Neural cell (in vitro differentiated cells): ENCODE measurements around the gene ABHD17B. TPM values are rescaled to one million over a fixed set of nuclear protein-coding genes. Genes with fewer than 3 reads are reported as not detected.

Experiments used
- H2AFZ ChIP-seq: fragments of 200-600, 300-800 bp; sonication (generic), shearing (Covaris generic); 2 replicates; pipeline ENCODE4 v1.6.0; 2014; ENCODE audit warnings: low read depth, mild to moderate bottlenecking, antibody characterized with exemption, low read length, moderate library complexity
- H3F3A ChIP-seq: fragments of 200-600 bp; shearing (Covaris generic); 2 replicates; pipeline ENCODE4 v1.6.1; 2016; ENCODE audit warnings: mild to moderate bottlenecking, moderate library complexity, mixed read lengths, antibody characterized with exemption, low read length; ENCODE audit not compliant: insufficient read depth, poor library complexity, severe bottlenecking
- H3K27ac ChIP-seq: fragments of 200-600, 300-800 bp; sonication (generic), shearing (Covaris generic); 2 replicates; pipeline ENCODE4 v1.5.1; 2014; ENCODE audit warnings: mild to moderate bottlenecking, low read length, moderate library complexity
- H3K27me3 ChIP-seq: fragments of 300-800, 200-600 bp; sonication (generic), shearing (Covaris generic); 2 replicates; pipeline ENCODE4 v1.6.0; 2014; ENCODE audit warnings: mild to moderate bottlenecking, low read depth, low read length, moderate library complexity; ENCODE audit not compliant: insufficient read depth
- H3K36me3 ChIP-seq: fragments of 300-800, 200-600 bp; sonication (generic), shearing (Covaris generic); 2 replicates; pipeline ENCODE4 v1.5.1; 2014; ENCODE audit warnings: mild to moderate bottlenecking, antibody characterized with exemption, low read length, moderate library complexity; ENCODE audit not compliant: insufficient read depth
- H3K4me2 ChIP-seq: fragments of 300-800, 200-600 bp; sonication (generic), shearing (Covaris generic); 2 replicates; pipeline ENCODE4 v1.6.0; 2014; ENCODE audit warnings: mild to moderate bottlenecking, low read length
- H3K4me3 ChIP-seq: fragments of 300-800, 200-600 bp; sonication (generic), shearing (Covaris generic); 2 replicates; pipeline ENCODE4 v1.5.1; 2014; ENCODE audit warnings: mild to moderate bottlenecking, low read length, moderate library complexity
- H3K79me2 ChIP-seq: fragments of 200-600 bp; shearing (Covaris generic); replicated peaks from 2 replicates; pipeline ENCODE4 v1.6.0; 2014; ENCODE audit warnings: mild to moderate bottlenecking, low read length, moderate library complexity; ENCODE audit not compliant: insufficient read depth
- H3K9ac ChIP-seq: fragments of 300-800, 200-600 bp; sonication (generic), shearing (Covaris generic); 2 replicates; pipeline ENCODE4 v1.6.1; 2016; ENCODE audit warnings: mild to moderate bottlenecking, low read length, mixed read lengths
- H3K9me2 ChIP-seq: fragments of 200-600 bp; shearing (Covaris generic); 2 replicates; pipeline ENCODE4 v1.6.1; 2016; ENCODE audit warnings: mild to moderate bottlenecking, low read length, mixed read lengths; ENCODE audit not compliant: insufficient read depth
- H3K9me3 ChIP-seq: fragments of 200-600, 300-800 bp; sonication (generic), shearing (Covaris generic); 2 replicates; pipeline ENCODE4 v1.6.1; 2016; ENCODE audit warnings: mild to moderate bottlenecking, mixed run types, low read length, moderate library complexity, mixed read lengths
- H4K20me1 ChIP-seq: fragments of 200-600 bp; shearing (Covaris generic); 2 replicates; pipeline ENCODE4 v1.6.1; 2016; ENCODE audit warnings: mild to moderate bottlenecking, mixed run types; ENCODE audit not compliant: insufficient read depth
- EP300 ChIP-seq: fragments of 450-650 bp; conservative IDR thresholded peaks from 2 replicates; pipeline ENCODE4 v1.6.1; 2014; ENCODE audit warnings: antibody characterized with exemption, mild to moderate bottlenecking, moderate library complexity; ENCODE audit not compliant: poor library complexity, severe bottlenecking
- EZH2 ChIP-seq: fragments of 200-600, 300-800 bp; shearing (Covaris generic), sonication (generic); IDR thresholded peaks from 2 replicates; pipeline ENCODE4 v1.6.1; 2014; ENCODE audit warnings: antibody characterized with exemption, low read length, borderline replicate concordance, mild to moderate bottlenecking; ENCODE audit not compliant: insufficient read depth, poor library complexity, severe bottlenecking
- MXI1 ChIP-seq: fragments of 450-650 bp; conservative IDR thresholded peaks from 2 replicates; pipeline ENCODE4 v1.6.1; 2014; ENCODE audit warnings: antibody characterized with exemption, mild to moderate bottlenecking; ENCODE audit not compliant: poor library complexity, severe bottlenecking
- POLR2AphosphoS5 ChIP-seq: IDR thresholded peaks from 2 replicates; pipeline ENCODE4 v1.6.1; 2012
- RAD21 ChIP-seq: fragments of 450-650 bp; conservative IDR thresholded peaks from 2 replicates; pipeline ENCODE4 v1.6.1; 2014; ENCODE audit warnings: antibody characterized with exemption, mild to moderate bottlenecking, moderate library complexity
- SMC3 ChIP-seq: fragments of 450-650 bp; conservative IDR thresholded peaks from 2 replicates; pipeline ENCODE4 v1.6.1; 2014; ENCODE audit warnings: antibody characterized with exemption, mild to moderate bottlenecking, moderate library complexity; ENCODE audit not compliant: poor library complexity
- TAF1 ChIP-seq: IDR thresholded peaks from 2 replicates; pipeline ENCODE4 v1.6.1; 2012; ENCODE audit warnings: low read depth
- polyA plus RNA-seq: library from polyadenylated mRNA; depleted of rRNA; stranded (reverse); fragments of >200 nt; gene quantifications from 2 replicates; pipeline ENCODE4 v1.2.3, GENCODE V29; 2014
- TF ChIP-seq, protein P1 (sequence below): fragments of 450-650 bp; IDR thresholded peaks from 2 replicates; pipeline ENCODE4 v1.5.1; 2014; ENCODE audit warnings: antibody characterized with exemption, mild to moderate bottlenecking, moderate library complexity; ENCODE audit not compliant: poor library complexity, severe bottlenecking
- TF ChIP-seq, protein P2 (sequence below): IDR thresholded peaks from 2 replicates; pipeline ENCODE4 v1.6.1; 2012; ENCODE audit warnings: borderline replicate concordance

The ABHD17B gene
- polyA plus RNA-seq, 1 donor from 2014 or later, result 53.0 TPM

DNA sequence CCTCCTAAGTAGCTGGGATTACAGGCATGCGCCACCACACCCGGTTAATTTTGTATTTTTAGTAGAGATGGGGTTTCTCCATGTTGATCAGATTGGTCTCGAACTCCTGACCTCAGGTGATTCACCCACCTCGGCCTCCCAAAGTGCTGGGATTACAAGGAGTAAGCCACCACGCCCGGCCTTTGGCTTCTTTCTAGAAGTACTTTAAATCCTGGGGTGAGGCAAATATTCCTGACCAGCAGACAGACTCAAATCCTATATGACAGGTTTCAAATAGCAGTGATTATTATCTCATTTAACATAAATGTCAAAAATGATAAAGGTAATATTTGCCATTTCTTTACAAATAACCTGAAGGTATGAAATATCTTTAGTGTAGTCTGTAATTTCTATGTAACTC is 35.6 kb downstream of the ABHD17B start:
- Histone ChIP-seq H3K9ac (no peak overlapping the region), H3K4me3 (no peak overlapping the region), H3F3A (no peaks in the 10 kb centered on the region), H3K9me3 (no peaks in the 10 kb centered on the region), H3K27me3 (no peaks in the 10 kb centered on the region), H2AFZ (no peak overlapping the region), H3K27ac (no peak overlapping the region), H4K20me1 (no peaks in the 10 kb centered on the region), H3K9me2 (no peaks in the 10 kb centered on the region), H3K4me2 (no peak overlapping the region), H3K79me2 (peaks cover 71% of the 10 kb centered on the region), H3K36me3 (peaks cover 4% of the 10 kb centered on the region)
- TF ChIP-seq SMC3 (no peak), RAD21 (no peak), TAF1 (no peak), POLR2AphosphoS5 (no peak), EP300 (no peak), EZH2 (no peak), MXI1 (no peak)
- TF ChIP-seq, protein P1, sequence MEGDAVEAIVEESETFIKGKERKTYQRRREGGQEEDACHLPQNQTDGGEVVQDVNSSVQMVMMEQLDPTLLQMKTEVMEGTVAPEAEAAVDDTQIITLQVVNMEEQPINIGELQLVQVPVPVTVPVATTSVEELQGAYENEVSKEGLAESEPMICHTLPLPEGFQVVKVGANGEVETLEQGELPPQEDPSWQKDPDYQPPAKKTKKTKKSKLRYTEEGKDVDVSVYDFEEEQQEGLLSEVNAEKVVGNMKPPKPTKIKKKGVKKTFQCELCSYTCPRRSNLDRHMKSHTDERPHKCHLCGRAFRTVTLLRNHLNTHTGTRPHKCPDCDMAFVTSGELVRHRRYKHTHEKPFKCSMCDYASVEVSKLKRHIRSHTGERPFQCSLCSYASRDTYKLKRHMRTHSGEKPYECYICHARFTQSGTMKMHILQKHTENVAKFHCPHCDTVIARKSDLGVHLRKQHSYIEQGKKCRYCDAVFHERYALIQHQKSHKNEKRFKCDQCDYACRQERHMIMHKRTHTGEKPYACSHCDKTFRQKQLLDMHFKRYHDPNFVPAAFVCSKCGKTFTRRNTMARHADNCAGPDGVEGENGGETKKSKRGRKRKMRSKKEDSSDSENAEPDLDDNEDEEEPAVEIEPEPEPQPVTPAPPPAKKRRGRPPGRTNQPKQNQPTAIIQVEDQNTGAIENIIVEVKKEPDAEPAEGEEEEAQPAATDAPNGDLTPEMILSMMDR, result no peak
- TF ChIP-seq, protein P2, sequence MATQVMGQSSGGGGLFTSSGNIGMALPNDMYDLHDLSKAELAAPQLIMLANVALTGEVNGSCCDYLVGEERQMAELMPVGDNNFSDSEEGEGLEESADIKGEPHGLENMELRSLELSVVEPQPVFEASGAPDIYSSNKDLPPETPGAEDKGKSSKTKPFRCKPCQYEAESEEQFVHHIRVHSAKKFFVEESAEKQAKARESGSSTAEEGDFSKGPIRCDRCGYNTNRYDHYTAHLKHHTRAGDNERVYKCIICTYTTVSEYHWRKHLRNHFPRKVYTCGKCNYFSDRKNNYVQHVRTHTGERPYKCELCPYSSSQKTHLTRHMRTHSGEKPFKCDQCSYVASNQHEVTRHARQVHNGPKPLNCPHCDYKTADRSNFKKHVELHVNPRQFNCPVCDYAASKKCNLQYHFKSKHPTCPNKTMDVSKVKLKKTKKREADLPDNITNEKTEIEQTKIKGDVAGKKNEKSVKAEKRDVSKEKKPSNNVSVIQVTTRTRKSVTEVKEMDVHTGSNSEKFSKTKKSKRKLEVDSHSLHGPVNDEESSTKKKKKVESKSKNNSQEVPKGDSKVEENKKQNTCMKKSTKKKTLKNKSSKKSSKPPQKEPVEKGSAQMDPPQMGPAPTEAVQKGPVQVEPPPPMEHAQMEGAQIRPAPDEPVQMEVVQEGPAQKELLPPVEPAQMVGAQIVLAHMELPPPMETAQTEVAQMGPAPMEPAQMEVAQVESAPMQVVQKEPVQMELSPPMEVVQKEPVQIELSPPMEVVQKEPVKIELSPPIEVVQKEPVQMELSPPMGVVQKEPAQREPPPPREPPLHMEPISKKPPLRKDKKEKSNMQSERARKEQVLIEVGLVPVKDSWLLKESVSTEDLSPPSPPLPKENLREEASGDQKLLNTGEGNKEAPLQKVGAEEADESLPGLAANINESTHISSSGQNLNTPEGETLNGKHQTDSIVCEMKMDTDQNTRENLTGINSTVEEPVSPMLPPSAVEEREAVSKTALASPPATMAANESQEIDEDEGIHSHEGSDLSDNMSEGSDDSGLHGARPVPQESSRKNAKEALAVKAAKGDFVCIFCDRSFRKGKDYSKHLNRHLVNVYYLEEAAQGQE, result no peak

DNA sequence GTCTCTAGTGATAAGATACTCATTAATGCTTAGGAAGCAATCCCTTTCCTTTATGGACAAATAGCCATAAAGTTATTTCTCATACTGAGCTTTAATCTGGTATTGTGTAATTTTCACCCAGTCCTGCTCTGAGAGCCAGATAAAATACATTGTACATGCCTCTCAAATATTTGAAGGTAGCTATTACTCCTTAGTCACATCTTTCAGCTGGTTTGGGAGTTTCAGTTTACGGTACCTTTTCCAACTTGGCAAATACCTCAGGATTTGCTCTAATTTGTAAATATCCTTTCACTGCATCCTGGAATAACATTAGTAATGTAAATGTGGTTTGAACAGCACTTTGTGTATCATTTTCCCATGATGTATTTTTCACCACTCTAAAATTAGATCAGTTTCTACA is 47.4 kb downstream of the ABHD17B start:
- no peaks in the 10 kb centered on the region for H4K20me1 ChIP-seq
- no peaks in the 10 kb centered on the region for H3F3A ChIP-seq
- H3K79me2 ChIP-seq, result no peaks in the 10 kb centered on the region
- H3K36me3 ChIP-seq, result peaks cover 3% of the 10 kb centered on the region
- H3K4me3 ChIP-seq, result no peak overlapping the region
- H3K9me2 ChIP-seq, result no peaks in the 10 kb centered on the region
- no peaks in the 10 kb centered on the region for H3K27me3 ChIP-seq
- no peaks in the 10 kb centered on the region for H3K9me3 ChIP-seq
- no peak overlapping the region for H3K4me2 ChIP-seq
- no peak overlapping the region for H2AFZ ChIP-seq
- TF ChIP-seq, protein P1, result no peak
- TF ChIP-seq POLR2AphosphoS5 (no peak), MXI1 (no peak), TAF1 (no peak), EZH2 (no peak), SMC3 (no peak), EP300 (no peak), RAD21 (no peak)
- TF ChIP-seq, protein P2, result no peak
- no peak overlapping the region for H3K27ac ChIP-seq
- H3K9ac ChIP-seq, result no peak overlapping the region
